ENCODE data around the gene HHIP.
"Not testable (repeated sequence)": the region's sequence is repeated elsewhere in the genome, so short reads cannot be mapped to it uniquely, and the experiment has no call there.

HHIP gene

GRCh38 chr4:144757969-144758368 lies 112.0 kb downstream of the HHIP start:
- no peak for DNase-seq

- DNase-seq = not testable (repeated sequence)
Observed at GRCh38 chr4:144768809-144769208, 122.9 kb downstream of the HHIP start.

GRCh38 chr4:144778364-144778763 lies 132.4 kb downstream of the HHIP start:
- no peak for DNase-seq

GRCh38 chr4:144782345-144782744 lies 136.4 kb downstream of the HHIP start:
- DNase-seq = no peak

GRCh38 chr4:144785961-144786360 lies 140.0 kb downstream of the HHIP start:
- DNase-seq = no peak

- no peak for DNase-seq
Observed at GRCh38 chr4:144787365-144788258, 141.7 kb downstream of the HHIP start.

GRCh38 chr4:144788469-144788868 lies 142.5 kb downstream of the HHIP start:
- DNase-seq = no peak

GRCh38 chr4:144791933-144792332 lies 146.0 kb downstream of the HHIP start:
- DNase-seq = not testable (repeated sequence)
